Stimulated activated CD8-positive, alpha-beta memory T cell treated with anti-CD3 and anti-CD28 coated beads, Interleukin-4, amount 100 ng/mL, for 4 hours (primary cell): ENCODE data around the gene APEH.

ENCODE experiments used
- DNase-seq, 2 donors: peaks; one replicate each; pipeline ENCODE4 v3.0.0-alpha.2; 2020; ENCODE audit warnings: low read depth in 2 of 2, low spot score in 1 of 2

APEH gene

GRCh38 chr3:49723628-49724551 is 49.7 kb downstream of the APEH start, which contains the start of gene GMPPB:
GMPPB (minus strand) TSS chr3:49723951; CDS start chr3:49723726, 225 bp downstream.
- peak; percentile 81 to 82 for DNase-seq

GRCh38 chr3:49724586-49724985 is 50.4 kb downstream of the APEH start:
- no peak for DNase-seq

- DNase-seq: no peak
Measured at GRCh38 chr3:49725906-49726681, 51.9 kb downstream of the APEH start.

GRCh38 chr3:49727154-49727923 is 53.2 kb downstream of the APEH start:
- no peak for DNase-seq

GRCh38 chr3:49727924-49728361 is 53.8 kb downstream of the APEH start:
- no peak for DNase-seq

- no peak for DNase-seq
Measured at GRCh38 chr3:49729966-49730609, 55.9 kb downstream of the APEH start.

- DNase-seq: no peak
Measured at GRCh38 chr3:49732597-49732996, 58.4 kb downstream of the APEH start.

- no peak for DNase-seq
Measured at GRCh38 chr3:49733551-49733950, 59.4 kb downstream of the APEH start.
